Measurements from ENCODE around the gene SLC50A1. TPM values are rescaled to one million over a fixed set of nuclear protein-coding genes. Genes with fewer than 3 reads are reported as not detected.
A peak's percentile ranks its signal among the peaks of the same experiment; 100 is the strongest.

SLC50A1 gene
- total RNA-seq, 1 donor from 2014 or later: 43.9 TPM

GRCh38 chr1:155169541-155169940 is 33.9 kb downstream of the SLC50A1 start:
- no peaks in the 10 kb centered on the region for H3K9me3 Mint-ChIP-seq (ENCODE audit: unreplicated experiment)
- no peak for DNase-seq (ENCODE audit: low spot score)

GRCh38 chr1:155170101-155170785 is 34.6 kb downstream of the SLC50A1 start:
- DNase-seq (ENCODE audit: low spot score): no peak
- TF ChIP-seq CTCF (IDR thresholded peaks at IDR 0.05; ENCODE audit: unreplicated experiment): no peak
- no peak overlapping the region for H3K27ac Mint-ChIP-seq (ENCODE audit: unreplicated experiment)
- H3K27me3 Mint-ChIP-seq (ENCODE audit: unreplicated experiment): peaks cover 12% of the 10 kb centered on the region
- H3K4me1 Mint-ChIP-seq (ENCODE audit: unreplicated experiment): peaks cover 41% of the 10 kb centered on the region
- peak overlapping the region; percentile 35 for H3K4me3 Mint-ChIP-seq (ENCODE audit: unreplicated experiment)
- H3K9me3 Mint-ChIP-seq (ENCODE audit: unreplicated experiment): no peaks in the 10 kb centered on the region
- peaks cover 26% of the 10 kb centered on the region for H3K36me3 Mint-ChIP-seq (ENCODE audit: low read depth, unreplicated experiment)

More at GRCh38 chr1:155169541-155169940, 33.9 kb downstream of the SLC50A1 start:
- TF ChIP-seq CTCF (IDR thresholded peaks at IDR 0.05; ENCODE audit: unreplicated experiment): no peak
- Mint-ChIP-seq H3K27me3 (ENCODE audit: unreplicated experiment) (peaks cover 12% of the 10 kb centered on the region), H3K27ac (ENCODE audit: unreplicated experiment) (no peak overlapping the region), H3K4me3 (ENCODE audit: unreplicated experiment) (peak overlapping the region; percentile 73), H3K4me1 (ENCODE audit: unreplicated experiment) (peaks cover 37% of the 10 kb centered on the region), H3K36me3 (ENCODE audit: low read depth, unreplicated experiment) (peaks cover 26% of the 10 kb centered on the region)

- Mint-ChIP-seq H3K27me3 (ENCODE audit: unreplicated experiment) (peaks cover 12% of the 10 kb centered on the region), H3K36me3 (ENCODE audit: low read depth, unreplicated experiment) (peaks cover 26% of the 10 kb centered on the region), H3K4me1 (ENCODE audit: unreplicated experiment) (peaks cover 38% of the 10 kb centered on the region), H3K9me3 (ENCODE audit: unreplicated experiment) (no peaks in the 10 kb centered on the region), H3K27ac (ENCODE audit: unreplicated experiment) (no peak overlapping the region), H3K4me3 (ENCODE audit: unreplicated experiment) (no peak overlapping the region)
- TF ChIP-seq CTCF (IDR thresholded peaks at IDR 0.05; ENCODE audit: unreplicated experiment): no peak
- no peak for DNase-seq (ENCODE audit: low spot score)
These were observed 35.2 kb downstream of the SLC50A1 start for GRCh38 chr1:155170806-155171205.

- no peak for DNase-seq (ENCODE audit: low spot score)
- TF ChIP-seq CTCF (IDR thresholded peaks at IDR 0.05; ENCODE audit: unreplicated experiment): no peak
- Mint-ChIP-seq H3K9me3 (ENCODE audit: unreplicated experiment) (no peaks in the 10 kb centered on the region), H3K36me3 (ENCODE audit: low read depth, unreplicated experiment) (peaks cover 32% of the 10 kb centered on the region), H3K4me1 (ENCODE audit: unreplicated experiment) (peaks cover 38% of the 10 kb centered on the region), H3K27me3 (ENCODE audit: unreplicated experiment) (peaks cover 12% of the 10 kb centered on the region), H3K4me3 (ENCODE audit: unreplicated experiment) (peak overlapping the region; percentile 97), H3K27ac (ENCODE audit: unreplicated experiment) (peak overlapping the region; percentile 90)
These were observed 36.4 kb downstream of the SLC50A1 start for GRCh38 chr1:155171836-155172731.

Measured in endothelial cell (in vitro differentiated cells).